ENCODE results near the gene TROAP. TPM values are rescaled to one million over a fixed set of nuclear protein-coding genes. Genes with fewer than 3 reads are reported as not detected.

Gene TROAP
- total RNA-seq, 6 experiments from 2014 or later, result 14.1 to 37.4 (median 34.5) TPM

DNA sequence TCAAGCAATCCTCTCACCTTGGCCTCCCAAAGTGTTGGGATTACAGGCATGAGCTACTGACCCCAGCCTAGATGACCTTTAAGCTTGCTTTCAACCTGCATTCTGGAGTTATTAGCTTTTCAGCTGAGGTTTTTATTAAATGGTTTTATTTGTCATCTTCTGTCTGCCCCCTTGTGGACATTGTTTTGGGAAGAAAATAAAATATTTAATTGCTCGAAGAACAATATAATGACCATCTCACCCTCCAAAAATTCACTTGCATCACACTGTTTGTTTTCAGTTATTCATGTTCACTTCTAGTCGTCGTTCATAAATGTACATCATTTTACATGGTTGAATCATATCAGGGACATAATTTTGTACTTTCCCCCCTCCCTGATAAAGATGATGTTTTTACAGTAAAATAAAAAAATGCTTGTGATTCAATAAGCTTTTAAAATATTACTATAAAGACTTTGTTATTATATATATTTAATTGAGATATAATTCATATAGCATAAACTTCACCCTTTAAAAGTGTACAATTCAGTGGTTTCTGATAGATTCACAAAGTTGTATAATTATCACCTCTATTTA, 34.1 kb downstream of the TROAP start:
- Mint-ChIP-seq H3K9me3 (no peaks in the 10 kb centered on the region), H3K4me1 (ENCODE audit: low read depth) (peaks cover 35% of the 10 kb centered on the region), H3K4me3 (no peak overlapping the region; the same call in 1 of the 2 replicates), H3K36me3 (ENCODE audit: low read depth) (no peaks in the 10 kb centered on the region), H3K27me3 (ENCODE audit: insufficient read depth) (peaks cover 3% of the 10 kb centered on the region; the same call in 1 of the 2 replicates), H3K27ac (peak overlapping the region; percentile 60)
- DNase-seq, result peak; percentile 77
- TF ChIP-seq CTCF (IDR thresholded peaks at IDR 0.05), result peak; percentile 89

GRCh38 chr12:49358483-49359141, 35.6 kb downstream of the TROAP start:
- no peaks in the 10 kb centered on the region for H3K9me3 Mint-ChIP-seq
- no peaks in the 10 kb centered on the region for H3K36me3 Mint-ChIP-seq (ENCODE audit: low read depth)
- H3K4me3 Mint-ChIP-seq, result peak overlapping the region; percentile 54
- H3K27me3 Mint-ChIP-seq (ENCODE audit: insufficient read depth), result peaks cover 2% of the 10 kb centered on the region; the same call in 1 of the 2 replicates
- peak; percentile 62 for DNase-seq
- peak; percentile 82 for TF ChIP-seq CTCF (IDR thresholded peaks at IDR 0.05)
- peak overlapping the region; percentile 94 for H3K27ac Mint-ChIP-seq
- peaks cover 35% of the 10 kb centered on the region for H3K4me1 Mint-ChIP-seq (ENCODE audit: low read depth)

DNA sequence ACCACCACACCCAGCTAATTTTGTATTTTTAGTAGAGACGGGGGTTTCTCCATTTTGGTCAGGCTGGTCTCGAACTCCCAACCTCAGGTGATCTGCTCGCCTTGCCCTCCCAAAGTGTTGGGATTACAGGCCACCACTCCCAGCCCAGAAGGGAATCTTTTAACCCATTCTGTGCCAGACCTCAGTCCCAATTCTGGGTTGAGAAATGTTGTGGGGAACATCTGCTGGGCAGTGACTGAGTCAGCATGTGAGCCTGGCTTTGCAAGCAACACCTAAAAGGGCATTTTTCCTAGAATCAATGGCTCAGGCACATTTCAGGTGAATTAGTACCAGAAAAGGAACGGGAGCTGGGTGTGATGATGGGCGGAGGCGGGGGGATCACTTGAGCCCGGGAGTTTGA, 36.6 kb downstream of the TROAP start:
- Mint-ChIP-seq H3K27me3 (ENCODE audit: insufficient read depth) (peaks cover 4% of the 10 kb centered on the region; the same call in 1 of the 2 replicates), H3K4me1 (ENCODE audit: low read depth) (peaks cover 43% of the 10 kb centered on the region), H3K9me3 (no peaks in the 10 kb centered on the region), H3K27ac (no peak overlapping the region), H3K36me3 (ENCODE audit: low read depth) (no peaks in the 10 kb centered on the region), H3K4me3 (no peak overlapping the region)
- no peak for DNase-seq
- no peak for TF ChIP-seq CTCF (IDR thresholded peaks at IDR 0.05)

- Mint-ChIP-seq H3K4me3 (no peak overlapping the region), H3K4me1 (ENCODE audit: low read depth) (peaks cover 53% of the 10 kb centered on the region), H3K27ac (no peak overlapping the region), H3K9me3 (no peaks in the 10 kb centered on the region), H3K36me3 (ENCODE audit: low read depth) (no peaks in the 10 kb centered on the region), H3K27me3 (ENCODE audit: insufficient read depth) (peaks cover 4% of the 10 kb centered on the region; the same call in 1 of the 2 replicates)
- no peak for DNase-seq
- no peak for TF ChIP-seq CTCF (IDR thresholded peaks at IDR 0.05)
These were observed 39.0 kb downstream of the TROAP start for GRCh38 chr12:49362077-49362476.

GRCh38 chr12:49364989-49365388, 41.9 kb downstream of the TROAP start:
- H3K27ac Mint-ChIP-seq, result peak overlapping the region; percentile 85
- peak overlapping the region; percentile 95; the same call in 1 of the 2 replicates for H3K4me3 Mint-ChIP-seq
- no peaks in the 10 kb centered on the region for H3K9me3 Mint-ChIP-seq

More at GRCh38 chr12:49364989-49365388, 41.9 kb downstream of the TROAP start:
- peaks cover 5% of the 10 kb centered on the region; the same call in 1 of the 2 replicates for H3K36me3 Mint-ChIP-seq (ENCODE audit: low read depth)
- H3K4me1 Mint-ChIP-seq (ENCODE audit: low read depth), result peaks cover 42% of the 10 kb centered on the region
- peak; percentile 66 for DNase-seq
- H3K27me3 Mint-ChIP-seq (ENCODE audit: insufficient read depth), result peaks cover 4% of the 10 kb centered on the region; the same call in 1 of the 2 replicates
- TF ChIP-seq CTCF (IDR thresholded peaks at IDR 0.05), result no peak

Data from HFFc6 (cell line).